WTC11 (cell line): ENCODE results near the gene PCK2.
A peak's percentile ranks its signal among the peaks of the same experiment; 100 is the strongest.

ENCODE experiments used
- ATF6 ChIP-seq: sonication (generic); formaldehyde crosslinking; IDR thresholded peaks from 2 replicates; pipeline ENCODE4 v1.8.1; 2023; ENCODE audit warnings: mild to moderate bottlenecking, missing genetic modification reagents
- CREB1 ChIP-seq: sonication (generic); formaldehyde crosslinking; IDR thresholded peaks from 2 replicates; pipeline ENCODE4 v1.8.0; 2023; ENCODE audit warnings: mild to moderate bottlenecking, missing genetic modification reagents
- CTCF ChIP-seq: fragments of 200-600 bp; IDR thresholded peaks from 2 replicates; pipeline ENCODE4 v1.8.0; 2022; ENCODE audit warnings: antibody characterized with exemption
- ELF4 ChIP-seq: sonication (generic); formaldehyde crosslinking; IDR thresholded peaks from 2 replicates; pipeline ENCODE4 v1.8.1; 2022; ENCODE audit warnings: low read depth, mild to moderate bottlenecking, moderate library complexity, missing genetic modification reagents
- FOXJ3 ChIP-seq: sonication (generic); formaldehyde crosslinking; IDR thresholded peaks from 2 replicates; pipeline ENCODE4 v1.9.0; 2021; ENCODE audit warnings: missing genetic modification reagents, mild to moderate bottlenecking, borderline replicate concordance
- IRF2 ChIP-seq: sonication (generic); formaldehyde crosslinking; IDR thresholded peaks from 2 replicates; pipeline ENCODE4 v1.8.0; 2022; ENCODE audit warnings: low read depth, missing genetic modification reagents, borderline replicate concordance
- JAZF1 ChIP-seq: fragments of 250-450 bp; sonication (Bioruptor Pico); IDR thresholded peaks from 2 replicates; pipeline ENCODE4 v1.9.0; 2021; ENCODE audit warnings: moderate library complexity, mild to moderate bottlenecking, inconsistent platforms
- NFE2L1 ChIP-seq: sonication (generic); formaldehyde crosslinking; IDR thresholded peaks from 2 replicates; pipeline ENCODE4 v1.8.1; 2023; ENCODE audit warnings: missing genetic modification reagents
- NFYB ChIP-seq: sonication (generic); formaldehyde crosslinking; conservative IDR thresholded peaks from 2 replicates; pipeline ENCODE4 v1.8.0; 2022; ENCODE audit warnings: low read depth, missing genetic modification reagents
- NR3C1 ChIP-seq: sonication (generic); formaldehyde crosslinking; conservative IDR thresholded peaks from 2 replicates; pipeline ENCODE4 v1.8.1; 2023; ENCODE audit warnings: low read depth, mild to moderate bottlenecking, missing genetic modification reagents
- ZNF138 ChIP-seq: sonication (generic); formaldehyde crosslinking; conservative IDR thresholded peaks from 2 replicates; pipeline ENCODE4 v1.8.1; 2022; ENCODE audit warnings: mild to moderate bottlenecking, moderate library complexity, missing genetic modification reagents
- ZNF263 ChIP-seq: sonication (generic); formaldehyde crosslinking; IDR thresholded peaks from 2 replicates; pipeline ENCODE4 v1.8.1; 2022; ENCODE audit warnings: low read depth, mild to moderate bottlenecking, moderate library complexity, missing genetic modification reagents

GRCh38 chr14:24093207-24093900, 757 bp upstream of the PCK2 start:
- 0 out of 2 replicates have a peak, but pooled peaks have one; percentile 69 for TF ChIP-seq ELF4
- TF ChIP-seq NR3C1 (CRISPR knock-in tag), result no peak
- TF ChIP-seq CTCF, result no peak
- no peak for TF ChIP-seq ATF6 (CRISPR knock-in tag)
- TF ChIP-seq NFE2L1 (CRISPR knock-in tag), result no peak
- TF ChIP-seq FOXJ3, result no peak
- TF ChIP-seq NFYB (CRISPR knock-in tag), result no peak
- TF ChIP-seq CREB1 (CRISPR knock-in tag), result no peak
- no peak for TF ChIP-seq ZNF263
- TF ChIP-seq ZNF138 (CRISPR knock-in tag), result no peak
- TF ChIP-seq JAZF1 (CRISPR knock-in tag), result no peak
- TF ChIP-seq IRF2 (CRISPR knock-in tag), result no peak
